NB4 (cell line): Measurements from ENCODE around the gene ADGRG6.

Source experiments
- DNase-seq: peaks from one replicate; pipeline ENCODE4 v3.0.0; 2010; ENCODE audit warnings: low read depth
- H3K4me3 ChIP-seq: one replicate; pipeline ENCODE4 v1.5.1; 2011; ENCODE audit warnings: mild to moderate bottlenecking, low read depth, low read length, moderate library complexity
- MYC ChIP-seq: IDR thresholded peaks from 2 replicates; pipeline ENCODE4 v1.6.1; 2011; ENCODE audit warnings: low read depth, low read length
- POLR2A ChIP-seq: IDR thresholded peaks from 2 replicates; pipeline ENCODE4 v1.6.1; 2011; ENCODE audit warnings: mild to moderate bottlenecking; ENCODE audit not compliant: insufficient read length; ENCODE audit errors: extremely low read depth
- TF ChIP-seq, protein P1 (sequence below): IDR thresholded peaks from one replicate; pipeline ENCODE4 v1.5.1; 2012; ENCODE audit warnings: low read depth, low read length
- TF ChIP-seq, protein P2 (sequence below): IDR thresholded peaks from 2 replicates; pipeline ENCODE4 v1.6.1; 2011; ENCODE audit warnings: low read depth, low read length

The ADGRG6 gene

GRCh38 chr6:142301651-142302391, at the start of gene ADGRG6:
ADGRG6 (plus strand) TSS chr6:142302007; CDS start chr6:142302330, 323 bp downstream.
- no peak within 1 kb of the TSS for H3K4me3 ChIP-seq
- no peak for DNase-seq
- no peak for TF ChIP-seq MYC
- TF ChIP-seq POLR2A, result no peak
- TF ChIP-seq, protein P1, sequence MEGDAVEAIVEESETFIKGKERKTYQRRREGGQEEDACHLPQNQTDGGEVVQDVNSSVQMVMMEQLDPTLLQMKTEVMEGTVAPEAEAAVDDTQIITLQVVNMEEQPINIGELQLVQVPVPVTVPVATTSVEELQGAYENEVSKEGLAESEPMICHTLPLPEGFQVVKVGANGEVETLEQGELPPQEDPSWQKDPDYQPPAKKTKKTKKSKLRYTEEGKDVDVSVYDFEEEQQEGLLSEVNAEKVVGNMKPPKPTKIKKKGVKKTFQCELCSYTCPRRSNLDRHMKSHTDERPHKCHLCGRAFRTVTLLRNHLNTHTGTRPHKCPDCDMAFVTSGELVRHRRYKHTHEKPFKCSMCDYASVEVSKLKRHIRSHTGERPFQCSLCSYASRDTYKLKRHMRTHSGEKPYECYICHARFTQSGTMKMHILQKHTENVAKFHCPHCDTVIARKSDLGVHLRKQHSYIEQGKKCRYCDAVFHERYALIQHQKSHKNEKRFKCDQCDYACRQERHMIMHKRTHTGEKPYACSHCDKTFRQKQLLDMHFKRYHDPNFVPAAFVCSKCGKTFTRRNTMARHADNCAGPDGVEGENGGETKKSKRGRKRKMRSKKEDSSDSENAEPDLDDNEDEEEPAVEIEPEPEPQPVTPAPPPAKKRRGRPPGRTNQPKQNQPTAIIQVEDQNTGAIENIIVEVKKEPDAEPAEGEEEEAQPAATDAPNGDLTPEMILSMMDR, result no peak
- TF ChIP-seq, protein P2, sequence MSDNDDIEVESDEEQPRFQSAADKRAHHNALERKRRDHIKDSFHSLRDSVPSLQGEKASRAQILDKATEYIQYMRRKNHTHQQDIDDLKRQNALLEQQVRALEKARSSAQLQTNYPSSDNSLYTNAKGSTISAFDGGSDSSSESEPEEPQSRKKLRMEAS, result no peak

GRCh38 chr6:142254513-142254912, 47.3 kb upstream of the ADGRG6 start:
- no peak overlapping the region for H3K4me3 ChIP-seq
- DNase-seq, result no peak
- TF ChIP-seq, protein P2, result no peak
- TF ChIP-seq POLR2A (no peak), MYC (no peak)
- TF ChIP-seq, protein P1, result no peak

- DNase-seq, result no peak
- no peak overlapping the region for H3K4me3 ChIP-seq
- TF ChIP-seq, protein P1, result no peak
- TF ChIP-seq, protein P2, result no peak
- TF ChIP-seq POLR2A, result no peak
- no peak for TF ChIP-seq MYC
These were observed 46.0 kb upstream of the ADGRG6 start for GRCh38 chr6:142255785-142256184.

GRCh38 chr6:142258305-142258704, 43.5 kb upstream of the ADGRG6 start:
- no peak overlapping the region for H3K4me3 ChIP-seq
- TF ChIP-seq, protein P2, result no peak
- no peak for TF ChIP-seq POLR2A
- TF ChIP-seq, protein P1, result no peak
- TF ChIP-seq MYC, result no peak

DNA sequence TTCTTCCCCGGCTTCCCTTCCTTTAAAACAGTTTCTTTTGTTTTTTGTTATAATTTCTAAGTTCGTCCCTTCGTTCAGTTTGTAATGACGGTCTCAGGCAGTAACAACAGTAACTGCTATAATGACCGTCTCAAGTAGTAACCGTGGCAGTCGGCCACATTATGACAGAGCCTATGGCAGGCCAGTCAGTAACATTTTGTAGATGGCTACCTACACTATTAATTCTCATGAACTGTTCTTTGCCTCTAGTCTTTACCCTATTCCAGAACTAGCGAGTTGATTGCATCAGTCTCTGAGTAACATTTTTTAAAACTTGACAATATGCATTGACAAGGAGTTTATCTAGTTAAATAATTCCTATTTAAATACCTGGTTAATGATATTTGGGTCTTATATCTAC, 43.0 kb upstream of the ADGRG6 start:
- TF ChIP-seq POLR2A (no peak), MYC (no peak)
- TF ChIP-seq, protein P2, result no peak
- TF ChIP-seq, protein P1, result no peak
- DNase-seq, result no peak
- H3K4me3 ChIP-seq, result no peak overlapping the region

More at GRCh38 chr6:142258305-142258704, 43.5 kb upstream of the ADGRG6 start:
- no peak for DNase-seq
